Suprapubic skin (tissue), 4 donors: Measurements from ENCODE around the gene PARP15.
"Not testable (repeated sequence)": the region's sequence is repeated elsewhere in the genome, so short reads cannot be mapped to it uniquely, and the experiment has no call there.

Experiments
- EP300 ChIP-seq: sonication (generic); formaldehyde crosslinking; IDR thresholded peaks from one replicate; pipeline ENCODE4 v1.6.1; 2017; ENCODE audit warnings: antibody characterized with exemption
- POLR2A ChIP-seq, 2 donors: fragments of 450-650 bp; IDR thresholded peaks; one replicate each; pipeline ENCODE4 v1.6.1; 2017; ENCODE audit warnings: antibody characterized with exemption in 2 of 2, mild to moderate bottlenecking in 2 of 2, moderate library complexity in 2 of 2
- POLR2AphosphoS5 ChIP-seq, 3 donors: sonication (generic); formaldehyde crosslinking; IDR thresholded peaks; one replicate each; pipeline ENCODE4 v1.6.1; 2017; ENCODE audit warnings: antibody characterized with exemption in 3 of 3
- TF ChIP-seq, protein P1 (sequence below), 2 donors: fragments of 200-600 bp in 1 of 2; fragments of 450-650 bp in 1 of 2; sonication (generic) in 1 of 2; IDR thresholded peaks; one replicate each; pipeline ENCODE4 v1.5.1; 2016 to 2019; ENCODE audit warnings: antibody characterized with exemption in 2 of 2, mild to moderate bottlenecking in 1 of 2, moderate library complexity in 1 of 2

DNA sequence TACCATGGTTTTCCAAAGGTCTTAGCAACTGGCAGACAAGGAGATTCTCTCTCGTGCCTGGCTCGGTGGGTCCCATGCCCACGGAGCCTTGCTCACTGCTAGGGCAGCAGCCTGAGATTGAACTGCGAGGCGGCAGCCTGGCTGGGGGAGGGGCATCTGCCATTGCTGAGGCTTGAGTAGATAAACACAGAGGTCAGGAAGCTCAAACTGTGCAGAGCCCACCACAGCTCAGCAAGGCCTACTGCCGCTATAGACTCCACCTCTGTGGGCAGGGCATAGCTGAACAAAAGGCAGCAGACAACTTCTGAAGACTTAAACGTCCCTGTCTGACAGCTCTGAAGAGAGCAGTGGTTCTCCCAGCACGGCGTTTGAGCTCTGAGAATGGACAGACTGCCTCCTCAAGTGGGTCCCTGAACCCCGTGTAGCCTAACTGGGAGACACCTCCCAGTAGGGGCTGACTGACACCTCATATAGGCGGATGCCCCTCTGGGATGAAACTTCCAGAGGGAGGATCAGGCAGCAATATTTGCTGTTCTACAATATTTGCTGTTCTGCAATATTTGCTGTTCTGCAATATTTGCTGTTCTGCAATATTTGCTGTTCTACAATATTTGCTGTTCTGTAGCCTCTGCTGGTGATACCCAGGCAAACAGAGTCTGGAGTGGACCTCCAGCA lies 73.9 kb downstream of the PARP15 start:
- not testable (repeated sequence) for TF ChIP-seq POLR2AphosphoS5 (IDR thresholded peaks at IDR 0.05); POLR2A (IDR thresholded peaks at IDR 0.05); EP300
- TF ChIP-seq, protein P1, sequence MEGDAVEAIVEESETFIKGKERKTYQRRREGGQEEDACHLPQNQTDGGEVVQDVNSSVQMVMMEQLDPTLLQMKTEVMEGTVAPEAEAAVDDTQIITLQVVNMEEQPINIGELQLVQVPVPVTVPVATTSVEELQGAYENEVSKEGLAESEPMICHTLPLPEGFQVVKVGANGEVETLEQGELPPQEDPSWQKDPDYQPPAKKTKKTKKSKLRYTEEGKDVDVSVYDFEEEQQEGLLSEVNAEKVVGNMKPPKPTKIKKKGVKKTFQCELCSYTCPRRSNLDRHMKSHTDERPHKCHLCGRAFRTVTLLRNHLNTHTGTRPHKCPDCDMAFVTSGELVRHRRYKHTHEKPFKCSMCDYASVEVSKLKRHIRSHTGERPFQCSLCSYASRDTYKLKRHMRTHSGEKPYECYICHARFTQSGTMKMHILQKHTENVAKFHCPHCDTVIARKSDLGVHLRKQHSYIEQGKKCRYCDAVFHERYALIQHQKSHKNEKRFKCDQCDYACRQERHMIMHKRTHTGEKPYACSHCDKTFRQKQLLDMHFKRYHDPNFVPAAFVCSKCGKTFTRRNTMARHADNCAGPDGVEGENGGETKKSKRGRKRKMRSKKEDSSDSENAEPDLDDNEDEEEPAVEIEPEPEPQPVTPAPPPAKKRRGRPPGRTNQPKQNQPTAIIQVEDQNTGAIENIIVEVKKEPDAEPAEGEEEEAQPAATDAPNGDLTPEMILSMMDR (IDR thresholded peaks at IDR 0.05) = not testable (repeated sequence)
